Karpas-422 (cell line): Measurements from ENCODE around the gene CARM1. TPM values are rescaled to one million over a fixed set of nuclear protein-coding genes. Genes with fewer than 3 reads are reported as not detected.
"Not testable (repeated sequence)": the region's sequence is repeated elsewhere in the genome, so short reads cannot be mapped to it uniquely, and the experiment has no call there.

ENCODE experiments used
- DNase-seq: peaks from one replicate; pipeline ENCODE4 v3.0.0-alpha.2; 2015
- H2AFZ ChIP-seq: fragments of 200-600 bp; sonication (generic); 2 replicates; pipeline ENCODE4 v1.6.1; 2014; ENCODE audit warnings: antibody characterized with exemption, low read length, mixed read lengths
- H3K27ac ChIP-seq: fragments of 200-600 bp; sonication (generic); 2 replicates; pipeline ENCODE4 v1.5.1; 2014; ENCODE audit warnings: mild to moderate bottlenecking, low read length, moderate library complexity
- H3K27me3 ChIP-seq: fragments of 200-600 bp; sonication (generic); 2 replicates; pipeline ENCODE4 v1.6.1; 2014; ENCODE audit warnings: low read length, mixed read lengths
- H3K36me3 ChIP-seq: fragments of 200-600 bp; sonication (generic); 2 replicates; pipeline ENCODE4 v1.6.1; 2014; ENCODE audit warnings: low read length, mixed read lengths; ENCODE audit not compliant: insufficient read depth
- H3K4me1 ChIP-seq: fragments of 200-600 bp; sonication (generic); 2 replicates; pipeline ENCODE4 v1.6.1; 2014; ENCODE audit warnings: mild to moderate bottlenecking, low read length, mixed read lengths
- H3K4me2 ChIP-seq: fragments of 200-600 bp; sonication (generic); 2 replicates; pipeline ENCODE4 v1.6.1; 2014; ENCODE audit warnings: low read length, low read depth, mild to moderate bottlenecking; ENCODE audit not compliant: poor library complexity, severe bottlenecking
- H3K4me3 ChIP-seq: fragments of 200-600 bp; sonication (generic); 2 replicates; pipeline ENCODE4 v1.5.1; 2014; ENCODE audit warnings: mild to moderate bottlenecking, antibody characterized with exemption, low read length, mixed read lengths
- H3K79me2 ChIP-seq: fragments of 200-600 bp; sonication (generic); 2 replicates; pipeline ENCODE4 v1.6.1; 2014; ENCODE audit warnings: mild to moderate bottlenecking, low read length, mixed read lengths
- H3K9ac ChIP-seq: fragments of 200-600 bp; sonication (generic); 2 replicates; pipeline ENCODE4 v1.6.0; 2014; ENCODE audit warnings: low read length
- H3K9me2 ChIP-seq: fragments of 200-600 bp; sonication (generic), shearing (Covaris generic); replicated peaks from 2 replicates; pipeline ENCODE4 v1.6.0; 2014; ENCODE audit warnings: mild to moderate bottlenecking, low read length, moderate library complexity; ENCODE audit not compliant: insufficient read depth
- H3K9me3 ChIP-seq: fragments of 300-700, 200-600 bp; sonication (generic); 2 replicates; pipeline ENCODE4 v1.6.1; 2014; ENCODE audit warnings: low read length, mixed read lengths
- H4K20me1 ChIP-seq: fragments of 200-600 bp; sonication (generic); 2 replicates; pipeline ENCODE4 v1.6.1; 2014; ENCODE audit warnings: mild to moderate bottlenecking, antibody characterized with exemption, low read length, low read depth; ENCODE audit not compliant: insufficient read depth
- total RNA-seq: library from RNA; depleted of rRNA; stranded (reverse); fragments of >200 nt; shearing (Covaris generic); gene quantifications from 2 replicates; pipeline ENCODE4 v1.2.3, GENCODE V29; 2014; ENCODE audit warnings: low replicate concordance

CARM1 gene
- total RNA-seq, 1 experiment from 2014 or later = 38.2 TPM

DNA sequence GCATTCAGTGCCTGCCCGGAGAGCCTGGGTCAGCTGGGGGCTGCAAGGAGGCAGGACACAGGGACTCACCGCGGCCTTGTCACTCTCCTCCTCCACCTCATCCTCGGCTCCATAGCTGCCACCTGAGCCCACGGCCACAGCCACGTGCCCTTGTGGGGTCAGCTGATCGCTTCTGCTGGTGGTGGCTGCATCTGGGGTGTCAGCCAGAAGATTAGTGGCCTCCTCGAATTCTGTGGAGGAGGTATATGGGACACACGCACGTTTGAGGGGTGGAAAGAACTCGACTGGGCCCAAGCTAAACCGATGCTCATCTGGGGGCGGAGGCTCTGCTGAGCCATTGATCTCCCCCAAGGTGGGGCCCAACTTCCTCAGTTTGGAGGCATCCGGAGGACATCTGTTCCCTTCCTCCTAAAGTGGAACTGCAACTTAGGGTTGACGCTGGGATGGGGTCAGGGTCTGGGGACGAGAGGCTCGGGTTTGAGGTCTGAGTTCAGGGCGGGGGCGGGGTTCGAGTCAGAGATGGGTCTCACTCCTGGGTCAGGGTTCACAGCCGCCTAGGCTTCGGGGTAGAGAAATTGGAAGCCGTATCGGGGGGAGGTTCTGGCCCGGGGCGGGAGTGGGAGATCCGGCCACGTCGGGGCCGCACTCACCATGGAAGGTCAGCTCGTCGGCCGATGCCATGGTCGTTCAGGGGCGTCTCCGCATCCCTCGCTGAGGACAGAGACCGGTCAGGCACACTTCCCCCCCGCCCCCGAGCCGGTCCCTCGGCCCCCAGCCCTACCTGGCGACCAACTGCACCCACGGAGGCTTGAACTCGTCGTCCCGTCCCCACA, 56.6 kb downstream of the CARM1 start:
- Histone ChIP-seq H3K9ac (peak overlapping the region; percentile 95), H2AFZ (no peak overlapping the region; the same call in 1 of the 2 replicates), H3K36me3 (peaks cover 5% of the 10 kb centered on the region; the same call in 1 of the 2 replicates), H3K4me3 (peak overlapping the region; percentile 99), H4K20me1 (peaks cover 9% of the 10 kb centered on the region; the same call in 1 of the 2 replicates), H3K79me2 (peaks cover 43% of the 10 kb centered on the region), H3K27me3 (no peaks in the 10 kb centered on the region), H3K4me1 (peaks cover 22% of the 10 kb centered on the region), H3K4me2 (peak overlapping the region; percentile 99), H3K9me2 (no peaks in the 10 kb centered on the region), H3K27ac (peak overlapping the region; percentile 60), H3K9me3 (no peaks in the 10 kb centered on the region)
- peak; percentile 62 for DNase-seq

GRCh38 chr19:10928563-10929401, 57.4 kb downstream of the CARM1 start, which contains the start of the genes TIMM29 and YIPF2:
TIMM29 (plus strand) TSS chr19:10928811; CDS start chr19:10928823, 12 bp downstream.
YIPF2 (minus strand) TSS chr19:10928639; CDS start chr19:10928410, 229 bp downstream.
- Histone ChIP-seq H3K9me3 (no peaks in the 10 kb centered on the region), H3K4me3 (peak within 1 kb of the TSS; percentile 99), H3K4me2 (peak within 1 kb of the TSS; percentile 99), H3K4me1 (peaks cover 22% of the 10 kb centered on the region), H3K36me3 (peaks cover 5% of the 10 kb centered on the region; the same call in 1 of the 2 replicates), H3K79me2 (peaks cover 43% of the 10 kb centered on the region), H3K27me3 (no peaks in the 10 kb centered on the region), H3K9ac (peak within 1 kb of the TSS; percentile 95), H3K27ac (peak within 1 kb of the TSS; percentile 60), H3K9me2 (no peaks in the 10 kb centered on the region), H4K20me1 (peaks cover 9% of the 10 kb centered on the region; the same call in 1 of the 2 replicates), H2AFZ (peak within 1 kb of the TSS; percentile 81)
- peak; percentile 99 for DNase-seq

DNA sequence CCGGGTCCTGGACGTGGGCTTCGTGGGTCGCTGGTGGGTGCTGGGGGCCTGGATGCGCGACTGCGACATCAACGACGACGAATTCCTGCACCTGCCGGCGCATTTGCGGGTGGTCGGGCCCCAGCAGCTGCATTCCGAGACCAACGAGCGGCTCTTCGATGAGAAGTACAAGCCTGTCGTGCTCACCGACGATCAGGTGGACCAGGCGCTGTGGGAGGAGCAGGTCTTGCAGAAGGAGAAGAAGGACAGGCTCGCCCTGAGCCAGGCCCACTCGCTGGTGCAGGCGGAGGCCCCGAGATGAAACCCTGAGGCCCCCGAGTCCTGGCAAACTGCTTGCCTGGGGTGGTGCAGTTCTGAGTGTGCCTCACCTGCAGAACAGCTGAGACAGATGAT, 58.0 kb downstream of the CARM1 start:
- H3K27me3 ChIP-seq = no peaks in the 10 kb centered on the region
- H2AFZ ChIP-seq = no peak overlapping the region
- H3K4me3 ChIP-seq = peak overlapping the region; percentile 99
- DNase-seq = no peak
- H3K9me2 ChIP-seq = no peaks in the 10 kb centered on the region
- H4K20me1 ChIP-seq = peaks cover 9% of the 10 kb centered on the region; the same call in 1 of the 2 replicates
- peaks cover 22% of the 10 kb centered on the region for H3K4me1 ChIP-seq
- peaks cover 43% of the 10 kb centered on the region for H3K79me2 ChIP-seq
- peak overlapping the region; percentile 95 for H3K9ac ChIP-seq
- no peak overlapping the region for H3K27ac ChIP-seq
- H3K9me3 ChIP-seq = no peaks in the 10 kb centered on the region
- H3K4me2 ChIP-seq = peak overlapping the region; percentile 99
- H3K36me3 ChIP-seq = peaks cover 5% of the 10 kb centered on the region; the same call in 1 of the 2 replicates

DNA sequence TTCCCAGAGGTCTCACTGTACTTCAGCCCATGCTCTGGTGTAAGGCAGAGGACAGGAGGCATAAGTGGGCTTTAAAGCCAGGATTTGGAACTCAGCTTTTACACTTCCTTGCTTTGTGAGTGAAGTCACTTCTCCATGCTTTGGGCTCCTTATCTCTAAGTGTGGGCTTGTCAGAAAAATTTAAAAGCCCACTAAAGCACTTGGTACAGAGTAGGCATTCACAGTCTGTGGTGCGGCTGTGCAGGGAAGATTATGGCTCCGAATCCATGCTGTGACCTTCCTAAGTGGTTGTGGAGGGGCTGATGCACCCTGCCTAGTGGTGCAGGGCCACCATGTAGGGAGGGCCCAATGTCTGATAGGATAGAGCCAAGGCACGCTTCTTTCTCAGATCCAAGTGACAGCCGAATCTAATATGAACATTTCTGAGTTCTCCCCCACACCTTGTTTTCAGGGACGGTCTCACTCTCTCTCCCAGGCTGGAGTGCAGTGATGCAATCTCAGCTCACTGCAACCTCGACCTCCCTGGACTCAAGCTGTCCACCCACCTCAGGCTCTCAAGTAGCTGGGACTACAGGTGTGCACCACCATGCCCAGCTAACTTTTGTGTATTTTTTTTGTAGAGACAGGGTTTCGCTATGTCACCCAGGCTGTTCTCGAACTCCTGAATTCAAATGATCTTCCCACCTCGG, 64.2 kb downstream of the CARM1 start:
- Histone ChIP-seq H3K27me3 (no peaks in the 10 kb centered on the region), H3K27ac (no peak overlapping the region)

GRCh38 chr19:10936661-10937084, 65.3 kb downstream of the CARM1 start:
- Histone ChIP-seq H3K4me2 (no peak overlapping the region), H3K27me3 (no peaks in the 10 kb centered on the region), H3K9me2 (no peaks in the 10 kb centered on the region), H3K27ac (no peak overlapping the region), H4K20me1 (no peaks in the 10 kb centered on the region), H3K9me3 (no peaks in the 10 kb centered on the region), H3K4me1 (peaks cover 8% of the 10 kb centered on the region), H3K79me2 (peaks cover 5% of the 10 kb centered on the region; the same call in 1 of the 2 replicates), H3K4me3 (no peak overlapping the region), H2AFZ (no peak overlapping the region), H3K9ac (no peak overlapping the region), H3K36me3 (no peaks in the 10 kb centered on the region)
- DNase-seq = peak; percentile 90

More for the DNA sequence above, 64.2 kb downstream of the CARM1 start:
- Histone ChIP-seq H3K79me2 (peaks cover 12% of the 10 kb centered on the region), H3K9ac (no peak overlapping the region), H3K4me3 (no peak overlapping the region), H2AFZ (no peak overlapping the region), H3K36me3 (peaks cover 3% of the 10 kb centered on the region; the same call in 1 of the 2 replicates), H3K4me1 (peaks cover 8% of the 10 kb centered on the region), H4K20me1 (no peaks in the 10 kb centered on the region), H3K9me2 (no peaks in the 10 kb centered on the region), H3K4me2 (no peak overlapping the region), H3K9me3 (no peaks in the 10 kb centered on the region)
- DNase-seq = no peak

DNA sequence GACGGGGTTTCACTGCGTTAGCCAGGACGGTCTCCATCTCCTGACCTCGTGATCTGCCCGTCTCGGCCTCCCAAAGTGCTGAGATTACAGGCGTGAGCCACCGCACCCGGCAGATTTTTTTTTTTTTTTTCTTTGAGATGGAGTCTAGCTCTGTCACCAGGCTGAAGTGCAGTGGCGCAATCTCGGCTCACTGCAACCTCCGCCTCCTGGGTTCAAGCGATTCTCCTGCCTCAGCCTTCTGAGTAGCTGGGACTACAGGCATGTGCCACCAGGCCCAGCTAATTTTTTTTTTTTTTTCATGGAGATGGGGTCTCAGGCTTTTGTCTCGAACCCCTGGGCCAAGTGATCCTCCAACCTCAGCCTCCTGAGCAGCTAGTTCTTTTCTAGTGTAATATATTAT, 70.3 kb downstream of the CARM1 start:
- not testable (repeated sequence) for H3K9me2 ChIP-seq, H3K4me1 ChIP-seq, H4K20me1 ChIP-seq, H3K4me2 ChIP-seq, DNase-seq, H3K27ac ChIP-seq, H3K9me3 ChIP-seq, H3K79me2 ChIP-seq, H3K27me3 ChIP-seq, H3K4me3 ChIP-seq, H3K36me3 ChIP-seq, H3K9ac ChIP-seq, H2AFZ ChIP-seq

DNA sequence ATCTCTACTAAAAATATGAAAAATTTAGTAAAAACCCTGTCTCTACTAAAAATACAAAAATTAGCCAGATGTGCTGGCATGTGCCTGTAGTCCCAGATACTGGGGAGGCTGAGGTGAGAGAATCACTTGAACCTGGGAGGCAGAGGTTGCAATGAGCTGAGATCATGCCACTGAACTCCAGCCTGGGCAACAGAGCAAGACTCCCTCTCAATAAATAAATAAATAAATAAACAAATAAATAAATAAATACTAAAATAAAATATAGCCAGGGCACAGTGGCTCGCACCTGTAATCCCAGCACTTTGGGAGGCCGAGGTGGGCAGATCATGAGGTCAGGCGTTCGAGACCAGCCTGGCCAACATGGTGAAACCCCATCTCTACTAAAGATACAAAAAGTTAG, 72.1 kb downstream of the CARM1 start:
- H3K9me2 ChIP-seq, H3K79me2 ChIP-seq, H3K27ac ChIP-seq, H3K9me3 ChIP-seq, H4K20me1 ChIP-seq, H3K27me3 ChIP-seq, H3K4me3 ChIP-seq, H2AFZ ChIP-seq, H3K4me1 ChIP-seq, H3K4me2 ChIP-seq, DNase-seq, H3K36me3 ChIP-seq, H3K9ac ChIP-seq: not testable (repeated sequence)
